IPS DF 6.9 (cell line): Measurements from ENCODE around the gene CCNA2.

Experiments used
- DNase-seq: peaks from one replicate; pipeline ENCODE4 v3.0.0-alpha.2; 2013; ENCODE audit warnings: low read depth, low spot score
- H3K27ac ChIP-seq: one replicate; pipeline ENCODE4 v1.5.1; 2013; ENCODE audit warnings: low read length, control low read depth
- H3K27me3 ChIP-seq: 2 replicates; pipeline ENCODE4 v1.6.1; 2013; ENCODE audit warnings: mild to moderate bottlenecking, low read length; ENCODE audit not compliant: control insufficient read depth, insufficient read depth
- H3K36me3 ChIP-seq: 2 replicates; pipeline ENCODE4 v1.6.1; 2013; ENCODE audit warnings: low read length; ENCODE audit not compliant: control insufficient read depth, insufficient read depth
- H3K4me1 ChIP-seq: 2 replicates; pipeline ENCODE4 v1.6.1; 2013; ENCODE audit warnings: low read length; ENCODE audit not compliant: control insufficient read depth, insufficient read depth
- H3K4me3 ChIP-seq: 2 replicates; pipeline ENCODE4 v1.5.1; 2013; ENCODE audit warnings: mild to moderate bottlenecking, low read length
- H3K9me3 ChIP-seq: 2 replicates; pipeline ENCODE4 v1.6.1; 2013; ENCODE audit warnings: low read length, inconsistent platforms; ENCODE audit not compliant: control insufficient read depth, insufficient read depth
- WGBS: extraction: QIAGEN DNeasy Blood & Tissue Kit; methylation state at CpG from one replicate; pipeline ENCODE4 v1.1.7; 2013; ENCODE audit warnings: mixed read lengths, missing lambda C conversion rate; ENCODE audit not compliant: insufficient read length, insufficient coverage; 5-methylcytosine and 5-hydroxymethylcytosine counted together

CCNA2 gene

GRCh38 chr4:121827853-121828252 lies 4.2 kb upstream of the CCNA2 start:
- no peak overlapping the region for H3K4me3 ChIP-seq
- H3K27ac ChIP-seq, result no peak overlapping the region
- no peaks in the 10 kb centered on the region for H3K9me3 ChIP-seq
- no peak for DNase-seq
- WGBS, result no CpG with 5 or more reads among the region's 1 CpG
- no peaks in the 10 kb centered on the region for H3K27me3 ChIP-seq
- H3K4me1 ChIP-seq, result no peaks in the 10 kb centered on the region
- no peaks in the 10 kb centered on the region for H3K36me3 ChIP-seq

- no peaks in the 10 kb centered on the region for H3K27me3 ChIP-seq
- no CpG with 5 or more reads among the region's 2 CpGs for WGBS
- H3K4me3 ChIP-seq, result no peak overlapping the region
- peaks cover 4% of the 10 kb centered on the region; the same call in 1 of the 2 replicates for H3K36me3 ChIP-seq
- no peak for DNase-seq
- H3K27ac ChIP-seq, result no peak overlapping the region
- no peaks in the 10 kb centered on the region for H3K4me1 ChIP-seq
- H3K9me3 ChIP-seq, result no peaks in the 10 kb centered on the region
These were observed 1.3 kb upstream of the CCNA2 start for GRCh38 chr4:121824950-121825349.

- no peaks in the 10 kb centered on the region for H3K27me3 ChIP-seq
- peak overlapping the region; percentile 24; the same call in 1 of the 2 replicates for H3K4me3 ChIP-seq
- no peak overlapping the region for H3K27ac ChIP-seq
- no peak for DNase-seq
- no peaks in the 10 kb centered on the region for H3K4me1 ChIP-seq
- WGBS, result no CpG with 5 or more reads among the region's 8 CpGs
- H3K36me3 ChIP-seq, result peaks cover 6% of the 10 kb centered on the region; the same call in 1 of the 2 replicates
- no peaks in the 10 kb centered on the region for H3K9me3 ChIP-seq
These were observed 466 bp upstream of the CCNA2 start for GRCh38 chr4:121824171-121824527.

GRCh38 chr4:121822796-121823504 lies 733 bp downstream of the CCNA2 start:
- no peaks in the 10 kb centered on the region for H3K9me3 ChIP-seq
- no peaks in the 10 kb centered on the region for H3K27me3 ChIP-seq
- H3K4me3 ChIP-seq, result peak overlapping the region; percentile 66
- WGBS, result no CpG with 5 or more reads among the region's 30 CpGs
- DNase-seq, result no peak
- no peaks in the 10 kb centered on the region for H3K4me1 ChIP-seq
- peaks cover 18% of the 10 kb centered on the region; the same call in 1 of the 2 replicates for H3K36me3 ChIP-seq
- H3K27ac ChIP-seq, result no peak overlapping the region

- H3K27me3 ChIP-seq, result no peaks in the 10 kb centered on the region
- no peaks in the 10 kb centered on the region for H3K4me1 ChIP-seq
- no peak for DNase-seq
- H3K36me3 ChIP-seq, result peaks cover 21% of the 10 kb centered on the region; the same call in 1 of the 2 replicates
- H3K4me3 ChIP-seq, result no peak overlapping the region; the same call in 1 of the 2 replicates
- H3K9me3 ChIP-seq, result no peaks in the 10 kb centered on the region
- 100% methylated on average over 1 of the region's 1 CpG for WGBS
- no peak overlapping the region for H3K27ac ChIP-seq
These were observed 1.6 kb downstream of the CCNA2 start for GRCh38 chr4:121822047-121822446.

GRCh38 chr4:121819216-121819965 lies 4.3 kb downstream of the CCNA2 start:
- DNase-seq, result no peak
- Histone ChIP-seq H3K27ac (no peak overlapping the region), H3K36me3 (peaks cover 21% of the 10 kb centered on the region; the same call in 1 of the 2 replicates), H3K4me1 (no peaks in the 10 kb centered on the region), H3K4me3 (no peak overlapping the region), H3K27me3 (no peaks in the 10 kb centered on the region), H3K9me3 (no peaks in the 10 kb centered on the region)
- WGBS, result no CpG with 5 or more reads among the region's 1 CpG

- no peak for DNase-seq
- H3K9me3 ChIP-seq, result no peaks in the 10 kb centered on the region
- no peaks in the 10 kb centered on the region for H3K4me1 ChIP-seq
- H3K27ac ChIP-seq, result no peak overlapping the region
- H3K36me3 ChIP-seq, result peaks cover 21% of the 10 kb centered on the region; the same call in 1 of the 2 replicates
- H3K4me3 ChIP-seq, result no peak overlapping the region
- WGBS, result no CpG with 5 or more reads among the region's 1 CpG
- no peaks in the 10 kb centered on the region for H3K27me3 ChIP-seq
These were observed 5.5 kb downstream of the CCNA2 start for GRCh38 chr4:121818215-121818614.

GRCh38 chr4:121817701-121818100 lies 6.0 kb downstream of the CCNA2 start:
- Histone ChIP-seq H3K36me3 (peaks cover 21% of the 10 kb centered on the region; the same call in 1 of the 2 replicates), H3K9me3 (no peaks in the 10 kb centered on the region), H3K27me3 (no peaks in the 10 kb centered on the region), H3K4me3 (no peak overlapping the region), H3K4me1 (no peaks in the 10 kb centered on the region), H3K27ac (no peak overlapping the region)
- WGBS, result no CpG with 5 or more reads among the region's 1 CpG
- no peak for DNase-seq

GRCh38 chr4:121817006-121817405 lies 6.7 kb downstream of the CCNA2 start:
- Histone ChIP-seq H3K4me3 (no peak overlapping the region), H3K36me3 (peaks cover 21% of the 10 kb centered on the region; the same call in 1 of the 2 replicates), H3K27ac (no peak overlapping the region), H3K27me3 (no peaks in the 10 kb centered on the region), H3K9me3 (no peaks in the 10 kb centered on the region), H3K4me1 (no peaks in the 10 kb centered on the region)
- no CpG with 5 or more reads among the region's 3 CpGs for WGBS
- no peak for DNase-seq

- Histone ChIP-seq H3K9me3 (no peaks in the 10 kb centered on the region), H3K4me1 (no peaks in the 10 kb centered on the region), H3K4me3 (no peak overlapping the region), H3K36me3 (peaks cover 21% of the 10 kb centered on the region; the same call in 1 of the 2 replicates), H3K27me3 (no peaks in the 10 kb centered on the region), H3K27ac (no peak overlapping the region)
- WGBS, result no CpG with 5 or more reads among the region's 2 CpGs
- no peak for DNase-seq
These were observed 8.9 kb downstream of the CCNA2 start for GRCh38 chr4:121814756-121815155.
